ENCODE results near the gene RAB3GAP2.
A peak's percentile ranks its signal among the peaks of the same experiment; 100 is the strongest.
"Not testable (repeated sequence)": the region's sequence is repeated elsewhere in the genome, so short reads cannot be mapped to it uniquely, and the experiment has no call there.

RAB3GAP2 gene

GRCh38 chr1:220113136-220113695 lies 159.0 kb downstream of the RAB3GAP2 start:
- no peak for DNase-seq (ENCODE audit: extremely low read depth, low read depth)

GRCh38 chr1:220112600-220112999 lies 159.7 kb downstream of the RAB3GAP2 start:
- not testable (repeated sequence) for DNase-seq (ENCODE audit: extremely low read depth, low read depth)

More at GRCh38 chr1:220113136-220113695, 159.0 kb downstream of the RAB3GAP2 start:
- TF ChIP-seq, protein P1, sequence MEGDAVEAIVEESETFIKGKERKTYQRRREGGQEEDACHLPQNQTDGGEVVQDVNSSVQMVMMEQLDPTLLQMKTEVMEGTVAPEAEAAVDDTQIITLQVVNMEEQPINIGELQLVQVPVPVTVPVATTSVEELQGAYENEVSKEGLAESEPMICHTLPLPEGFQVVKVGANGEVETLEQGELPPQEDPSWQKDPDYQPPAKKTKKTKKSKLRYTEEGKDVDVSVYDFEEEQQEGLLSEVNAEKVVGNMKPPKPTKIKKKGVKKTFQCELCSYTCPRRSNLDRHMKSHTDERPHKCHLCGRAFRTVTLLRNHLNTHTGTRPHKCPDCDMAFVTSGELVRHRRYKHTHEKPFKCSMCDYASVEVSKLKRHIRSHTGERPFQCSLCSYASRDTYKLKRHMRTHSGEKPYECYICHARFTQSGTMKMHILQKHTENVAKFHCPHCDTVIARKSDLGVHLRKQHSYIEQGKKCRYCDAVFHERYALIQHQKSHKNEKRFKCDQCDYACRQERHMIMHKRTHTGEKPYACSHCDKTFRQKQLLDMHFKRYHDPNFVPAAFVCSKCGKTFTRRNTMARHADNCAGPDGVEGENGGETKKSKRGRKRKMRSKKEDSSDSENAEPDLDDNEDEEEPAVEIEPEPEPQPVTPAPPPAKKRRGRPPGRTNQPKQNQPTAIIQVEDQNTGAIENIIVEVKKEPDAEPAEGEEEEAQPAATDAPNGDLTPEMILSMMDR (IDR thresholded peaks at IDR 0.05; ENCODE audit: low read depth, low read length), result peak; percentile 39

- DNase-seq (ENCODE audit: extremely low read depth, low read depth), result not testable (repeated sequence)
Measured at GRCh38 chr1:220110473-220110872, 161.8 kb downstream of the RAB3GAP2 start.

DNA sequence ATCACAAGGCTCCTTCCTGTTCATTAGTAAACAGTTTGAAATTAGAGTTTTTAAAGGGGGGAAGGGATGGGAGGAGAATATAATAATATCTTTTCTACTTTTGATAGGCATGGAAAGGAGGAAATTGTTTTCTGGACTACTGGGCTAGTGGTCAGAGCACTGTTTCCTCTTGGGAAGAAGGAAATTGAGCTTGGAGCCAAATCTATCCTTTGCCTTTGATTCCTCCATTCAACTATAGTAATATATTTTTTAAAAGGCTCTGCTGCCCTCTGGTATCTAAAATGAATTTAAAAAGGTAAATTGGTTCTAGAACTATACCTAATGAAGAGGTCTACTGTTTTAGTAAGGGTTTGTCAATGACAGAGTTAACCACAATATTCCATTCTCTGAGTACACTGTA lies 172.4 kb downstream of the RAB3GAP2 start:
- no peak for DNase-seq (ENCODE audit: extremely low read depth, low read depth)
- TF ChIP-seq, protein P1 (IDR thresholded peaks at IDR 0.05; ENCODE audit: low read depth, low read length), result no peak
